Natural killer cell (primary cell): ENCODE results near the gene RYR2. TPM values are rescaled to one million over a fixed set of nuclear protein-coding genes. Genes with fewer than 3 reads are reported as not detected.

Experiments
- ATAC-seq, 3 donors: fragments of 150-1000 bp in 2 of 3; fragments of 200-7000 bp in 1 of 3; cut with Tn5 transposase; 1 replicate in 1 of 3; 2 replicates in 2 of 3; pipeline ENCODE4 v1.10.0; 2021; ENCODE audit warnings: mild to moderate bottlenecking in 2 of 3, moderate library complexity in 2 of 3
- DNase-seq, 2 donors: peaks; one replicate each; pipeline versions ENCODE4 v3.0.0 to v3.0.0-alpha.2; 2013 to 2021; ENCODE audit warnings: mixed read lengths in 1 of 2
- H3K27ac ChIP-seq: one replicate; pipeline ENCODE4 v1.5.1; 2013; ENCODE audit warnings: mild to moderate bottlenecking, low read length
- H3K27me3 ChIP-seq: one replicate; pipeline ENCODE4 v1.6.1; 2013; ENCODE audit warnings: low read length; ENCODE audit not compliant: control insufficient read depth, insufficient read depth
- H3K36me3 ChIP-seq: one replicate; pipeline ENCODE4 v1.6.1; 2013; ENCODE audit warnings: low read length; ENCODE audit not compliant: control insufficient read depth, insufficient read depth
- H3K4me1 ChIP-seq: one replicate; pipeline ENCODE4 v1.6.1; 2013; ENCODE audit warnings: low read length; ENCODE audit not compliant: control insufficient read depth, insufficient read depth
- H3K4me3 ChIP-seq: one replicate; pipeline ENCODE4 v1.5.1; 2013; ENCODE audit warnings: low read length
- H3K9me3 ChIP-seq: one replicate; pipeline ENCODE4 v1.6.1; 2013; ENCODE audit warnings: low read length; ENCODE audit not compliant: control insufficient read depth, insufficient read depth
- H3K27ac Mint-ChIP-seq, 2 donors: one replicate each; pipeline ENCODE4 v1.8.0; 2022; ENCODE audit warnings: mild to moderate bottlenecking in 2 of 2, mixed read lengths in 2 of 2, moderate library complexity in 1 of 2
- H3K27me3 Mint-ChIP-seq, 2 donors: one replicate each; pipeline ENCODE4 v1.8.0; 2022; ENCODE audit warnings: low read depth in 2 of 2, mixed read lengths in 2 of 2
- H3K36me3 Mint-ChIP-seq: one replicate; pipeline ENCODE4 v1.8.0; 2022; ENCODE audit warnings: mixed read lengths
- H3K4me1 Mint-ChIP-seq, 2 donors: one replicate each; pipeline ENCODE4 v1.8.0; 2022; ENCODE audit warnings: mixed read lengths in 2 of 2
- H3K4me3 Mint-ChIP-seq: one replicate; pipeline ENCODE4 v1.8.0; 2022; ENCODE audit warnings: mild to moderate bottlenecking, moderate library complexity, mixed read lengths
- H3K9me3 Mint-ChIP-seq, 2 donors: one replicate each; pipeline ENCODE4 v1.8.0; 2022; ENCODE audit warnings: mixed read lengths in 2 of 2
- CTCF ChIP-seq: fragments of 200-600 bp; IDR thresholded peaks from one replicate; pipeline ENCODE4 v1.8.0; 2022; ENCODE audit warnings: antibody characterized with exemption
- WGBS: methylation state at CpG from one replicate; pipeline ENCODE4 v1.1.7; 2013; ENCODE audit warnings: missing lambda C conversion rate; ENCODE audit not compliant: insufficient coverage; 5-methylcytosine and 5-hydroxymethylcytosine counted together
- intact Hi-C: fragments of 100-400 bp; cut with micrococcal nuclease; formaldehyde crosslinking; loops from one replicate; pipeline ENCODE4 v1.14.2; 2022
- total RNA-seq, 4 donors: library from RNA; stranded (reverse); fragments of 120-200 nt in 1 of 4; gene quantifications; one replicate each; pipeline versions ENCODE4 v1.2.3 to v1.2.4, GENCODE V29; 2013 to 2022

Gene RYR2
- total RNA-seq, 3 donors from 2014 or later (not counting 1 experiment from before 2014, with no cell fraction given) = 0.13 to 1.2 (median 0.38) TPM

GRCh38 chr1:237004116-237004515 is 37.9 kb upstream of the RYR2 start, which contains the start of gene MT1HL1:
TSS of gene MT1HL1 (minus strand) at chr1:237004441. CDS start at chr1:237004372, 69 bp downstream.
- DNase-seq (no peak), ATAC-seq (no peak)
- Histone ChIP-seq H3K4me1 (no peaks in the 10 kb centered on the region), H3K36me3 (no peaks in the 10 kb centered on the region), H3K27ac (no peak within 1 kb of the TSS), H3K9me3 (no peaks in the 10 kb centered on the region), H3K27me3 (no peaks in the 10 kb centered on the region), H3K4me3 (no peak within 1 kb of the TSS)
- Mint-ChIP-seq H3K4me1 (no peaks in the 10 kb centered on the region), H3K27me3 (peaks cover 0 to 5% of the 10 kb centered on the region in 2 donors), H3K27ac (no peak within 1 kb of the TSS), H3K36me3 (no peaks in the 10 kb centered on the region), H3K9me3 (peaks cover 0 to 2% of the 10 kb centered on the region in 2 donors), H3K4me3 (no peak within 1 kb of the TSS)
- intact Hi-C loops = no loop called here
- WGBS = 92% methylated on average over 18 of the region's 18 CpGs
- TF ChIP-seq CTCF = no peak

GRCh38 chr1:237005674-237006073 is 36.3 kb upstream of the RYR2 start:
- DNase-seq (no peak), ATAC-seq (no peak)
- H3K4me1 ChIP-seq = no peaks in the 10 kb centered on the region
- Mint-ChIP-seq H3K9me3 (peaks cover 0 to 2% of the 10 kb centered on the region in 2 donors), H3K4me3 (no peak overlapping the region), H3K27ac (no peak overlapping the region), H3K36me3 (no peaks in the 10 kb centered on the region), H3K4me1 (no peaks in the 10 kb centered on the region), H3K27me3 (peaks cover 0 to 5% of the 10 kb centered on the region in 2 donors)
- intact Hi-C loops = no loop called here
- no peaks in the 10 kb centered on the region for H3K36me3 ChIP-seq
- 83% methylated on average over 1 of the region's 4 CpGs for WGBS
- H3K27ac ChIP-seq = no peak overlapping the region
- no peak for TF ChIP-seq CTCF
- no peak overlapping the region for H3K4me3 ChIP-seq
- no peaks in the 10 kb centered on the region for H3K9me3 ChIP-seq
- H3K27me3 ChIP-seq = no peaks in the 10 kb centered on the region

GRCh38 chr1:237007147-237007881 is 34.7 kb upstream of the RYR2 start:
- Histone ChIP-seq H3K27me3 (no peaks in the 10 kb centered on the region), H3K9me3 (no peaks in the 10 kb centered on the region), H3K4me1 (no peaks in the 10 kb centered on the region), H3K27ac (no peak overlapping the region), H3K4me3 (no peak overlapping the region), H3K36me3 (no peaks in the 10 kb centered on the region)
- Mint-ChIP-seq H3K36me3 (no peaks in the 10 kb centered on the region), H3K27ac (no peak overlapping the region), H3K9me3 (peaks cover 0 to 2% of the 10 kb centered on the region in 2 donors), H3K4me3 (no peak overlapping the region), H3K4me1 (no peaks in the 10 kb centered on the region), H3K27me3 (peaks cover 0 to 2% of the 10 kb centered on the region in 2 donors)
- intact Hi-C loops = no loop called here
- DNase-seq = no peak
- no peak for TF ChIP-seq CTCF
- 84% methylated on average over 11 of the region's 14 CpGs for WGBS
- no peak for ATAC-seq
